ENCODE data around the gene KIAA0586. TPM values are rescaled to one million over a fixed set of nuclear protein-coding genes. Genes with fewer than 3 reads are reported as not detected.
"Not testable (repeated sequence)": the region's sequence is repeated elsewhere in the genome, so short reads cannot be mapped to it uniquely, and the experiment has no call there.

Gene KIAA0586
- total and polyA plus RNA-seq, 8 donors: 1.7 to 39.1 (median 13.9) TPM

- WGBS, 5 donors: 87 to 96% (median 91%) methylated on average over 3 of the region's 3 CpGs
- intact Hi-C loops (cut with DNase I; ENCODE audit: low total_unique reads): no loop called here
- Histone ChIP-seq H3K27me3 (no peaks in the 10 kb centered on the region), H3K27ac (no peak overlapping the region), H3K9me3 (no peaks in the 10 kb centered on the region), H3K36me3 (peaks cover 32 to 59% (median 55%) of the 10 kb centered on the region in 4 donors), H3K4me1 (no peaks in the 10 kb centered on the region), H3K4me3 (no peak overlapping the region)
- no peak for DNase-seq
- TF ChIP-seq EP300 (IDR thresholded peaks at IDR 0.05): no peak
- TF ChIP-seq CTCF (IDR thresholded peaks at IDR 0.05): no peak
- no peak for TF ChIP-seq POLR2A (IDR thresholded peaks at IDR 0.05)
- no peak for TF ChIP-seq POLR2AphosphoS5 (IDR thresholded peaks at IDR 0.05)
These were observed 18.8 kb upstream of the KIAA0586 start for GRCh38 chr14:58408681-58409215.

- WGBS, 5 donors: 98 to 100% (median 100%) methylated on average over 1 of the region's 1 CpG
- H3K27ac ChIP-seq: no peak overlapping the region
- DNase-seq: no peak
- H3K4me1 ChIP-seq: no peaks in the 10 kb centered on the region
- H3K27me3 ChIP-seq: no peaks in the 10 kb centered on the region
- H3K9me3 ChIP-seq: no peaks in the 10 kb centered on the region
- H3K36me3 ChIP-seq: peaks cover 19 to 77% (median 69%) of the 10 kb centered on the region in 4 donors
- no peak overlapping the region for H3K4me3 ChIP-seq
- intact Hi-C loops (cut with DNase I; ENCODE audit: low total_unique reads): no loop called here
- no peak for TF ChIP-seq EP300 (IDR thresholded peaks at IDR 0.05)
- no peak for TF ChIP-seq POLR2AphosphoS5 (IDR thresholded peaks at IDR 0.05)
- no peak for TF ChIP-seq CTCF (IDR thresholded peaks at IDR 0.05)
- no peak for TF ChIP-seq POLR2A (IDR thresholded peaks at IDR 0.05)
These were observed 12.7 kb upstream of the KIAA0586 start for GRCh38 chr14:58414845-58415244.

GRCh38 chr14:58415636-58416547 is 11.6 kb upstream of the KIAA0586 start:
- Histone ChIP-seq H3K27me3 (no peaks in the 10 kb centered on the region), H3K4me1 (no peaks in the 10 kb centered on the region), H3K27ac (no peak overlapping the region), H3K9me3 (no peaks in the 10 kb centered on the region), H3K4me3 (no peak overlapping the region), H3K36me3 (peaks cover 9 to 77% (median 69%) of the 10 kb centered on the region in 4 donors)
- TF ChIP-seq POLR2AphosphoS5 (IDR thresholded peaks at IDR 0.05): no peak
- 94 to 98% (median 95%) methylated on average over 10 of the region's 10 CpGs for WGBS, 5 donors
- intact Hi-C loops (cut with DNase I; ENCODE audit: low total_unique reads): no loop called here
- no peak for DNase-seq

GRCh38 chr14:58416934-58417333 is 10.6 kb upstream of the KIAA0586 start:
- peaks cover 3 to 77% (median 69%) of the 10 kb centered on the region in 4 donors for H3K36me3 ChIP-seq
- H3K9me3 ChIP-seq; intact Hi-C loops (cut with DNase I; ENCODE audit: low total_unique reads); DNase-seq; H3K27me3 ChIP-seq; H3K4me1 ChIP-seq; H3K4me3 ChIP-seq; H3K27ac ChIP-seq: not testable (repeated sequence)
- 77 to 100% (median 96%) methylated on average over 1 of the region's 1 CpG for WGBS, 5 donors

- no peak for TF ChIP-seq CTCF (IDR thresholded peaks at IDR 0.05)
- TF ChIP-seq POLR2AphosphoS5 (IDR thresholded peaks at IDR 0.05): no peak
- no peak for TF ChIP-seq EP300 (IDR thresholded peaks at IDR 0.05)
- no peak for TF ChIP-seq POLR2A (IDR thresholded peaks at IDR 0.05)
- peaks cover 15 to 44% (median 34%) of the 10 kb centered on the region in 4 donors for H3K4me1 ChIP-seq
- intact Hi-C loops (cut with DNase I; ENCODE audit: low total_unique reads): no loop called here
- DNase-seq: peak; percentile 42 to 88
- no peaks in the 10 kb centered on the region for H3K27me3 ChIP-seq
- H3K4me3 ChIP-seq: peak overlapping the region; percentile 81 to 99 (median 91)
- 0 to 1% (median 1%) methylated on average over 20 to 35 of the region's 35 CpGs for WGBS, 5 donors
- H3K36me3 ChIP-seq: peaks cover 10 to 36% (median 30%) of the 10 kb centered on the region in 4 donors
- peak overlapping the region; percentile 59 to 95 (median 92) for H3K27ac ChIP-seq
- no peaks in the 10 kb centered on the region for H3K9me3 ChIP-seq
These were observed 744 bp upstream of the KIAA0586 start for GRCh38 chr14:58426670-58427280.
